ENCODE measurements around the gene LRIT1.

- TF ChIP-seq GATA2 (IDR thresholded peaks at IDR 0.05; ENCODE audit: low read depth, low read length) (no peak), GATA3 (IDR thresholded peaks at IDR 0.05; ENCODE audit: low read depth, low read length) (no peak)
Measured at GRCh38 chr10:84233940-84234339, 7.4 kb downstream of the LRIT1 start.
